H1 (cell line): ENCODE results near the gene BCL2L11. TPM values are rescaled to one million over a fixed set of nuclear protein-coding genes. Genes with fewer than 3 reads are reported as not detected.

Experiments used
- CTCF ChIA-PET: fragments of 300-600 bp; sonication (Branson Sonifier 250); formaldehyde crosslinking; loops from one replicate; lab custom pipeline; 2021; ENCODE audit not compliant: partially characterized antibody; lab: Charles Lee
- POLR2A ChIA-PET: fragments of 300-600 bp; sonication (Branson Sonifier 250); formaldehyde crosslinking; loops from one replicate; lab custom pipeline; 2021; ENCODE audit warnings: inconsistent platforms; ENCODE audit not compliant: partially characterized antibody; lab: Charles Lee
- DNase-seq, 2 experiments: peaks; one replicate each; pipeline versions ENCODE4 v3.0.0 to v3.0.0-alpha.2; 2010 to 2022; ENCODE audit warnings: low spot score in 2 of 2, low read depth in 1 of 2, mixed read lengths in 1 of 2
- FAIRE-seq: peaks from 2 replicates; lab custom pipeline; 2011; peaks lifted over from hg19 to GRCh38; lab: Jason Lieb, UNC
- H2AFZ ChIP-seq: 2 replicates; pipeline ENCODE4 v1.8.1; 2012; ENCODE audit warnings: low read length, inconsistent platforms
- H2AK5ac ChIP-seq: 2 replicates; pipeline ENCODE4 v1.6.1; 2013; ENCODE audit warnings: low read depth, low read length
- H2BK120ac ChIP-seq: replicated peaks from 2 replicates; pipeline ENCODE3; 2013; ENCODE audit warnings: low read depth, low read length, inconsistent platforms
- H2BK12ac ChIP-seq: 2 replicates; pipeline ENCODE4 v1.6.1; 2013; ENCODE audit warnings: low read depth, low read length
- H2BK15ac ChIP-seq: 2 replicates; pipeline ENCODE4 v1.6.1; 2013; ENCODE audit warnings: low read length
- H2BK20ac ChIP-seq: 2 replicates; pipeline ENCODE4 v1.6.1; 2013; ENCODE audit warnings: low read length
- H2BK5ac ChIP-seq: 2 replicates; pipeline ENCODE4 v1.6.1; 2013; ENCODE audit warnings: low read depth, low read length
- H3K14ac ChIP-seq: 2 replicates; pipeline ENCODE4 v1.6.1; 2013; ENCODE audit warnings: inconsistent platforms; ENCODE audit not compliant: insufficient read length
- H3K18ac ChIP-seq: 2 replicates; pipeline ENCODE4 v1.6.1; 2013; ENCODE audit warnings: low read length; ENCODE audit errors: extremely low read depth
- H3K23ac ChIP-seq: 2 replicates; pipeline ENCODE4 v1.6.1; 2013; ENCODE audit warnings: inconsistent platforms; ENCODE audit not compliant: insufficient read length
- H3K23me2 ChIP-seq: 2 replicates; pipeline ENCODE4 v1.6.1; 2013; ENCODE audit warnings: low read depth, low read length
- H3K27ac ChIP-seq: 2 replicates; pipeline ENCODE4 v1.6.1; 2011; ENCODE audit warnings: low read depth, low read length, inconsistent platforms
- H3K27me3 ChIP-seq, 4 experiments: replicated peaks in 1 of 4; 1 replicate in 1 of 4; 2 replicates in 3 of 4; pipeline versions ENCODE4 v1.6.1 to v1.8.1; 2011 to 2013; ENCODE audit warnings: low read length in 3 of 4, mild to moderate bottlenecking in 3 of 4, inconsistent platforms in 2 of 4, mixed read lengths in 2 of 4, moderate library complexity in 1 of 4; ENCODE audit not compliant: control insufficient read depth in 3 of 4, insufficient read depth in 3 of 4; ENCODE audit errors: extremely low read depth in 1 of 4
- H3K36me3 ChIP-seq, 4 experiments: 2 replicates each; pipeline versions ENCODE4 v1.6.1 to v1.8.1; 2011 to 2013; ENCODE audit warnings: mild to moderate bottlenecking in 4 of 4, low read length in 3 of 4, moderate library complexity in 2 of 4, control low read depth in 1 of 4, inconsistent platforms in 1 of 4; ENCODE audit not compliant: insufficient read depth in 4 of 4, control insufficient read depth in 2 of 4
- H3K4ac ChIP-seq: replicated peaks from 2 replicates; pipeline ENCODE3; 2013; ENCODE audit warnings: low read length, low read depth, mixed read lengths, inconsistent platforms; ENCODE audit not compliant: insufficient read length
- H3K4me1 ChIP-seq, 4 experiments: replicated peaks in 1 of 4; 1 replicate in 1 of 4; 2 replicates in 3 of 4; pipeline versions ENCODE4 v1.6.1 to v1.8.1; 2011 to 2013; ENCODE audit warnings: low read length in 3 of 4, inconsistent platforms in 2 of 4, mixed read lengths in 1 of 4; ENCODE audit not compliant: insufficient read depth in 4 of 4, control insufficient read depth in 3 of 4
- H3K4me2 ChIP-seq, 2 experiments: 2 replicates each; pipeline versions ENCODE4 v1.6.1 to v1.8.1; 2011 to 2013; ENCODE audit warnings: low read depth in 2 of 2, low read length in 2 of 2, control low read depth in 1 of 2, inconsistent platforms in 1 of 2, mild to moderate bottlenecking in 1 of 2; ENCODE audit not compliant: insufficient read depth in 1 of 2
- H3K4me3 ChIP-seq, 4 experiments: fragments of 200-600, 300-600 bp in 1 of 4; sonication (generic), shearing (Covaris generic), sonication (Bioruptor Twin) in 1 of 4; 2 replicates each; pipeline versions ENCODE4 v1.5.1 to v1.8.1; 2011 to 2016; ENCODE audit warnings: low read length in 4 of 4, low read depth in 3 of 4, control low read depth in 2 of 4, inconsistent platforms in 2 of 4, mild to moderate bottlenecking in 2 of 4, mixed read lengths in 1 of 4, moderate library complexity in 1 of 4; ENCODE audit not compliant: insufficient read depth in 2 of 4; ENCODE audit errors: extremely low read depth in 1 of 4
- H3K56ac ChIP-seq: replicated peaks from 2 replicates; pipeline ENCODE3; 2013; ENCODE audit warnings: low read depth, mild to moderate bottlenecking, mixed read lengths, low read length, inconsistent platforms; ENCODE audit not compliant: insufficient read length
- H3K79me1 ChIP-seq: 2 replicates; pipeline ENCODE4 v1.6.1; 2013; ENCODE audit warnings: low read depth, low read length, control low read depth
- H3K79me2 ChIP-seq, 2 experiments: 2 replicates each; pipeline versions ENCODE4 v1.6.1 to v1.8.1; 2012 to 2013; ENCODE audit warnings: low read length in 2 of 2, mild to moderate bottlenecking in 2 of 2, inconsistent platforms in 1 of 2; ENCODE audit not compliant: insufficient read depth in 2 of 2, control insufficient read depth in 1 of 2
- H3K9ac ChIP-seq, 4 experiments: replicated peaks in 1 of 4; 1 replicate in 1 of 4; 2 replicates in 3 of 4; pipeline versions ENCODE4 v1.6.1 to v1.8.1; 2011 to 2013; ENCODE audit warnings: low read depth in 3 of 4, low read length in 3 of 4, control low read depth in 2 of 4, mild to moderate bottlenecking in 2 of 4, moderate library complexity in 2 of 4, inconsistent platforms in 1 of 4; ENCODE audit errors: extremely low read depth in 1 of 4
- H3K9me3 ChIP-seq, 2 experiments: 2 replicates each; pipeline versions ENCODE4 v1.6.1 to v1.8.1; 2012 to 2013; ENCODE audit warnings: mild to moderate bottlenecking in 2 of 2, moderate library complexity in 2 of 2, control low read depth in 1 of 2, inconsistent platforms in 1 of 2, low read depth in 1 of 2, low read length in 1 of 2, mixed read lengths in 1 of 2; ENCODE audit not compliant: insufficient read depth in 2 of 2
- H4K20me1 ChIP-seq, 2 experiments: replicated peaks in 1 of 2; 2 replicates each; pipeline versions ENCODE3 to v1.8.1; 2011 to 2013; ENCODE audit warnings: inconsistent platforms in 2 of 2, low read length in 2 of 2, mild to moderate bottlenecking in 1 of 2; ENCODE audit not compliant: insufficient read depth in 2 of 2, control insufficient read depth in 1 of 2
- H4K5ac ChIP-seq: 2 replicates; pipeline ENCODE4 v1.6.1; 2013; ENCODE audit warnings: low read length, low read depth, mixed read lengths, inconsistent platforms; ENCODE audit not compliant: insufficient read length
- H4K8ac ChIP-seq: 2 replicates; pipeline ENCODE4 v1.8.0; 2013; ENCODE audit warnings: mild to moderate bottlenecking, moderate library complexity, low read length, inconsistent platforms; ENCODE audit not compliant: insufficient read depth; ENCODE audit errors: extremely low read depth
- H4K91ac ChIP-seq: replicated peaks from 2 replicates; pipeline ENCODE3; 2013; ENCODE audit warnings: low read length, mixed read lengths, inconsistent platforms; ENCODE audit not compliant: insufficient read length
- BRCA1 ChIP-seq: IDR thresholded peaks from 2 replicates; pipeline ENCODE4 v1.6.1; 2012; ENCODE audit warnings: low read depth, low read length, improper control_type of control experiment
- CHD1 ChIP-seq: IDR thresholded peaks from 2 replicates; pipeline ENCODE4 v1.6.1; 2012; ENCODE audit warnings: low read depth, low read length, improper control_type of control experiment
- CHD2 ChIP-seq: IDR thresholded peaks from 2 replicates; pipeline ENCODE4 v1.6.1; 2012; ENCODE audit warnings: low read length, improper control_type of control experiment
- KDM1A ChIP-seq: fragments of 200-600, 300-600 bp; sonication (generic); IDR thresholded peaks from 2 replicates; pipeline ENCODE4 v1.7.1; 2016; ENCODE audit warnings: mild to moderate bottlenecking, low read length, borderline replicate concordance
- KDM4A ChIP-seq: IDR thresholded peaks from one replicate; pipeline ENCODE4 v1.7.1; 2012; ENCODE audit warnings: low read depth, mild to moderate bottlenecking, moderate library complexity, low read length, inconsistent platforms; ENCODE audit not compliant: severe bottlenecking
- NRF1 ChIP-seq: IDR thresholded peaks from 2 replicates; pipeline ENCODE4 v1.6.1; 2011; ENCODE audit warnings: mild to moderate bottlenecking, low read depth, low read length, improper control_type of control experiment
- PHF8 ChIP-seq: fragments of 200-600 bp; sonication (generic); conservative IDR thresholded peaks from 2 replicates; pipeline ENCODE4 v1.7.1; 2012; ENCODE audit warnings: low read depth, mild to moderate bottlenecking, inconsistent platforms, low read length, moderate library complexity
- POU5F1 ChIP-seq: IDR thresholded peaks from 2 replicates; pipeline ENCODE4 v1.6.1; 2011; ENCODE audit warnings: low read depth, mild to moderate bottlenecking, low read length, moderate library complexity
- SIRT6 ChIP-seq: IDR thresholded peaks from one replicate; pipeline ENCODE4 v1.7.1; 2012; ENCODE audit warnings: low read length, inconsistent platforms
- SIX5 ChIP-seq: IDR thresholded peaks from 2 replicates; pipeline ENCODE4 v1.6.1; 2011; ENCODE audit warnings: mild to moderate bottlenecking, low read depth, low read length
- WGBS, 2 experiments: shearing (Covaris generic) in 1 of 2; methylation state at CpG; one replicate each; pipeline versions ENCODE4 v1.1.6 to v1.1.7; 2013 to 2015; ENCODE audit warnings: low lambda C conversion rate in 2 of 2, mixed read lengths in 2 of 2, inconsistent platforms in 1 of 2, low coverage in 1 of 2, missing lambda C conversion rate in 1 of 2; ENCODE audit not compliant: insufficient replicate concordance in 2 of 2, insufficient coverage in 1 of 2, insufficient read length in 1 of 2; ENCODE audit errors: extremely low coverage in 1 of 2, missing lambda C conversion rate in 1 of 2; 5-methylcytosine and 5-hydroxymethylcytosine counted together
- polyA plus RNA-seq, 7 experiments: library from polyadenylated mRNA; depleted of rRNA in 3 of 7; stranded (reverse) in 5 of 7; unstranded in 2 of 7; fragments of >200 nt in 5 of 7; fragments of 200-250 nt in 2 of 7; gene quantifications; 1 replicate in 5 of 7; 2 replicates in 1 of 7; 4 replicates in 1 of 7; pipeline versions ENCODE4 v1.2.1 to v1.2.3, GENCODE V29; 2011 to 2013; ENCODE audit warnings: missing spikeins in 2 of 7, mixed read lengths in 2 of 7
- total RNA-seq: library from RNA; stranded (reverse); fragmentation: NEBNext Ultra II Directional; extraction: Animal tissue kit (Norgen Biotek cat#: 25700); gene quantifications from 2 replicates; pipeline ENCODE4 v1.2.1, GENCODE V29; 2021
- TF ChIP-seq, protein P1 (sequence below): IDR thresholded peaks from 2 replicates; pipeline ENCODE4 v1.6.1; 2012; ENCODE audit warnings: low read length, inconsistent platforms
- TF ChIP-seq, protein P2 (sequence below): IDR thresholded peaks from 2 replicates; pipeline ENCODE4 v1.6.1; 2012; ENCODE audit warnings: inconsistent platforms

Gene BCL2L11
- total and polyA plus RNA-seq, 2 of the 8 experiments (the other 6 are each of a cell fraction or from before 2014, with no cell fraction given) = 7.5 to 22.9 TPM

DNA sequence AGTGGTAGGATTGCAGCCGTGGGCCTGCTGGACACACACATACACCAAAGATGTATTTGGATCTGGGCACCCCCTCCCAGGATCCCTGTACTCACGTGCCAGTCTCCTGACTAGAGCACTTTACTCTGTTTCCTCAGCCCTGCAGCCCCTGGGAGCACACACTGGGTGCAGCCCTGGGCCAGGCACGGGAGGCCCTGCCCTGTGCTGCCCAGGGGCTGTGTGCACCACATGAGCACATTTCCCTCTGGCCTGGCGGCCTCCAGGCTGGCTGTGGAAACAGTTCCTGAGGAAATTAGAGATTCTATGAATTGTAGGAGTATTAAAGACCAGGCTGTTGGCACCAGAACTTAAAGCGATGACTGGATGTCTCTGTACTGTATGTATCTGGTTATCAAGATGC is 45.4 kb downstream of the BCL2L11 start:
- Histone ChIP-seq H4K20me1 (peaks cover 2 to 6% of the 10 kb centered on the region in 2 experiments), H3K36me3 (peaks cover 4 to 27% (median 10%) of the 10 kb centered on the region in 4 experiments; a peak in 4 of 8 replicates)
- TF ChIP-seq CHD2 = no peak
- TF ChIP-seq POU5F1 = no peak
- TF ChIP-seq SIRT6 = no peak
- no peak for TF ChIP-seq SIX5
- no peak for TF ChIP-seq KDM4A
- no peak for TF ChIP-seq NRF1
- TF ChIP-seq KDM1A = no peak
- TF ChIP-seq PHF8 = no peak
- TF ChIP-seq, protein P1, sequence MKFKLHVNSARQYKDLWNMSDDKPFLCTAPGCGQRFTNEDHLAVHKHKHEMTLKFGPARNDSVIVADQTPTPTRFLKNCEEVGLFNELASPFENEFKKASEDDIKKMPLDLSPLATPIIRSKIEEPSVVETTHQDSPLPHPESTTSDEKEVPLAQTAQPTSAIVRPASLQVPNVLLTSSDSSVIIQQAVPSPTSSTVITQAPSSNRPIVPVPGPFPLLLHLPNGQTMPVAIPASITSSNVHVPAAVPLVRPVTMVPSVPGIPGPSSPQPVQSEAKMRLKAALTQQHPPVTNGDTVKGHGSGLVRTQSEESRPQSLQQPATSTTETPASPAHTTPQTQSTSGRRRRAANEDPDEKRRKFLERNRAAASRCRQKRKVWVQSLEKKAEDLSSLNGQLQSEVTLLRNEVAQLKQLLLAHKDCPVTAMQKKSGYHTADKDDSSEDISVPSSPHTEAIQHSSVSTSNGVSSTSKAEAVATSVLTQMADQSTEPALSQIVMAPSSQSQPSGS = no peak
- no peak for TF ChIP-seq BRCA1
- TF ChIP-seq CHD1 = no peak
- TF ChIP-seq, protein P2, sequence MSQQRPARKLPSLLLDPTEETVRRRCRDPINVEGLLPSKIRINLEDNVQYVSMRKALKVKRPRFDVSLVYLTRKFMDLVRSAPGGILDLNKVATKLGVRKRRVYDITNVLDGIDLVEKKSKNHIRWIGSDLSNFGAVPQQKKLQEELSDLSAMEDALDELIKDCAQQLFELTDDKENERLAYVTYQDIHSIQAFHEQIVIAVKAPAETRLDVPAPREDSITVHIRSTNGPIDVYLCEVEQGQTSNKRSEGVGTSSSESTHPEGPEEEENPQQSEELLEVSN = no peak

More for the DNA sequence above, 45.4 kb downstream of the BCL2L11 start:
- H3K4ac ChIP-seq = no peak overlapping the region
- H3K79me1 ChIP-seq = peaks cover 2% of the 10 kb centered on the region; the same call in 1 of the 2 replicates
- no peak overlapping the region for H2BK120ac ChIP-seq
- H3K27me3 ChIP-seq = no peaks in the 10 kb centered on the region
- ChIA-PET CTCF (no interaction called here), POLR2A (no interaction called here)
- H4K8ac ChIP-seq = no peak overlapping the region
- no peak for FAIRE-seq
- H3K14ac ChIP-seq = no peak overlapping the region
- WGBS, 2 experiments = 82% methylated on average over 5 of the region's 5 CpGs; no CpG with 5 or more reads in 1 of the 2 experiments
- H2BK5ac ChIP-seq = no peak overlapping the region
- peaks cover 5 to 19% (median 9%) of the 10 kb centered on the region in 4 experiments for H3K4me1 ChIP-seq
- H2AK5ac ChIP-seq = no peak overlapping the region
- H3K56ac ChIP-seq = no peak overlapping the region
- DNase-seq = no peak
- no peak overlapping the region for H2AFZ ChIP-seq
- no peaks in the 10 kb centered on the region for H3K23me2 ChIP-seq
- no peak overlapping the region for H3K4me3 ChIP-seq
- no peak overlapping the region for H3K18ac ChIP-seq
- no peaks in the 10 kb centered on the region for H3K9me3 ChIP-seq
- H3K27ac ChIP-seq = no peak overlapping the region
- no peak overlapping the region for H2BK20ac ChIP-seq
- no peak overlapping the region for H3K4me2 ChIP-seq
- H2BK12ac ChIP-seq = no peak overlapping the region
- H3K9ac ChIP-seq = no peak overlapping the region
- no peak overlapping the region for H4K5ac ChIP-seq
- no peak overlapping the region for H4K91ac ChIP-seq
- H3K23ac ChIP-seq = no peak overlapping the region
- H2BK15ac ChIP-seq = no peak overlapping the region
- no peaks in the 10 kb centered on the region for H3K79me2 ChIP-seq
